A549 (cell line): ENCODE results near the gene TMEM238.

Source experiments
- CBX2 ChIP-seq: fragments of 200-600 bp; sonication (generic); IDR thresholded peaks from 2 replicates; pipeline ENCODE4 v1.6.1; 2016; ENCODE audit warnings: low read depth, mild to moderate bottlenecking, borderline replicate concordance
- CHD2 ChIP-seq: fragments of 150-350 bp; IDR thresholded peaks from 2 replicates; pipeline ENCODE4 v1.6.1; 2014; ENCODE audit warnings: low read length; ENCODE audit not compliant: partially characterized antibody
- HEYL ChIP-seq: fragments of 250-450 bp; sonication (Bioruptor Pico); IDR thresholded peaks from 2 replicates; pipeline ENCODE4 v1.8.0; 2021; ENCODE audit warnings: mild to moderate bottlenecking, moderate library complexity
- POLR2A ChIP-seq: IDR thresholded peaks from 2 replicates; pipeline ENCODE4 v1.6.1; 2012; ENCODE audit warnings: mild to moderate bottlenecking, low read length
- RAD21 ChIP-seq, 2 experiments: fragments of >200 bp in 1 of 2; sonication (Bioruptor Twin) in 1 of 2; formaldehyde crosslinking in 1 of 2; IDR thresholded peaks in 1 of 2; conservative IDR thresholded peaks in 1 of 2; 2 replicates in 1 of 2; 3 replicates in 1 of 2; pipeline ENCODE4 v1.6.1; 2012 to 2018; ENCODE audit warnings: inconsistent platforms in 1 of 2
- RARB ChIP-seq: fragments of 250-450 bp; sonication (Bioruptor Pico); IDR thresholded peaks from 2 replicates; pipeline ENCODE4 v1.8.0; 2021; ENCODE audit warnings: mild to moderate bottlenecking, moderate library complexity
- SMC3 ChIP-seq: fragments of >200 bp; sonication (Bioruptor Twin); formaldehyde crosslinking; IDR thresholded peaks from 3 replicates; pipeline ENCODE4 v1.6.1; 2018; ENCODE audit warnings: inconsistent platforms
- SREBF2 ChIP-seq: fragments of 450-650 bp; IDR thresholded peaks from 2 replicates; pipeline ENCODE4 v1.6.1; 2014; ENCODE audit warnings: mild to moderate bottlenecking, moderate library complexity
- TP53 ChIP-seq: fragments of 250-450 bp; sonication (Bioruptor Pico); IDR thresholded peaks from 2 replicates; pipeline ENCODE4 v1.5.0; 2021; ENCODE audit warnings: mild to moderate bottlenecking, moderate library complexity
- TF ChIP-seq, protein P1 (sequence below): fragments of >200 bp; sonication (Bioruptor Twin); formaldehyde crosslinking; IDR thresholded peaks from 3 replicates; pipeline ENCODE4 v1.5.1; 2016
- TF ChIP-seq, protein P2 (sequence below): IDR thresholded peaks from 2 replicates; pipeline ENCODE4 v1.6.1; 2012
- TF ChIP-seq, protein P3 (sequence below): fragments of 200-600 bp; sonication (generic); IDR thresholded peaks from 2 replicates; pipeline ENCODE4 v1.6.1; 2016; ENCODE audit warnings: antibody characterized with exemption, mild to moderate bottlenecking, moderate library complexity
- TF ChIP-seq, protein P4 (sequence below): IDR thresholded peaks from 2 replicates; pipeline ENCODE4 v1.6.1; 2012
- TF ChIP-seq, protein P5 (sequence below): fragments of 450-650 bp; IDR thresholded peaks from 2 replicates; pipeline ENCODE4 v1.6.1; 2014; ENCODE audit warnings: antibody characterized with exemption

DNA sequence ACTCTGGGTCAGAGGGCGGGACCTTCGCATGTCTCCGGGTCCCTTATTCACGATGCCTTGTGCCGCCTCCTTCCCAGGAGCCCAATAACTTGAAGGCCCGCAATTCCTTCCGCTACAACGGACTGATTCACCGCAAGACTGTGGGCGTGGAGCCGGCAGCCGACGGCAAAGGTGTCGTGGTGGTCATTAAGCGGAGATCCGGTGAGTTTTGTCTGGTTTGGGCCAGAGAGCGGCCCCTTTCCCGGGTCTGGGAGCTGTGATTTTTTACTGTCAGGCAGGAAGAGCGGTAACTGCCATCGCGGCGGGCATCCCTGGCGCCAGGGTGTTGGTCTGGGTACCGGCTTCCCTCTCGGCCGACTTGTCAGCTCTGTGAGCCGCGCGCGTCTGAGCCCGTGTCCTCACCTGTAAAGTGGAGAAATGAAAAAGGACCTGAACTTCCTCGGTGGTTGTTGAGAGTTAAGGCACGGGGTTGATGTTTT, 2.4 kb upstream of the TMEM238 start:
- TF ChIP-seq, protein P1, sequence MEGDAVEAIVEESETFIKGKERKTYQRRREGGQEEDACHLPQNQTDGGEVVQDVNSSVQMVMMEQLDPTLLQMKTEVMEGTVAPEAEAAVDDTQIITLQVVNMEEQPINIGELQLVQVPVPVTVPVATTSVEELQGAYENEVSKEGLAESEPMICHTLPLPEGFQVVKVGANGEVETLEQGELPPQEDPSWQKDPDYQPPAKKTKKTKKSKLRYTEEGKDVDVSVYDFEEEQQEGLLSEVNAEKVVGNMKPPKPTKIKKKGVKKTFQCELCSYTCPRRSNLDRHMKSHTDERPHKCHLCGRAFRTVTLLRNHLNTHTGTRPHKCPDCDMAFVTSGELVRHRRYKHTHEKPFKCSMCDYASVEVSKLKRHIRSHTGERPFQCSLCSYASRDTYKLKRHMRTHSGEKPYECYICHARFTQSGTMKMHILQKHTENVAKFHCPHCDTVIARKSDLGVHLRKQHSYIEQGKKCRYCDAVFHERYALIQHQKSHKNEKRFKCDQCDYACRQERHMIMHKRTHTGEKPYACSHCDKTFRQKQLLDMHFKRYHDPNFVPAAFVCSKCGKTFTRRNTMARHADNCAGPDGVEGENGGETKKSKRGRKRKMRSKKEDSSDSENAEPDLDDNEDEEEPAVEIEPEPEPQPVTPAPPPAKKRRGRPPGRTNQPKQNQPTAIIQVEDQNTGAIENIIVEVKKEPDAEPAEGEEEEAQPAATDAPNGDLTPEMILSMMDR, result no peak
- no peak for TF ChIP-seq SREBF2
- no peak for TF ChIP-seq POLR2A
- TF ChIP-seq, protein P2, sequence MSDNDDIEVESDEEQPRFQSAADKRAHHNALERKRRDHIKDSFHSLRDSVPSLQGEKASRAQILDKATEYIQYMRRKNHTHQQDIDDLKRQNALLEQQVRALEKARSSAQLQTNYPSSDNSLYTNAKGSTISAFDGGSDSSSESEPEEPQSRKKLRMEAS, result no peak
- no peak for TF ChIP-seq CBX2
- TF ChIP-seq TP53 (CRISPR knock-in tag), result no peak
- TF ChIP-seq RAD21 (conservative IDR thresholded peaks at IDR 0.05 in 1 of 2, IDR thresholded peaks at IDR 0.05 in 1 of 2), result no peak
- no peak for TF ChIP-seq SMC3
- TF ChIP-seq, protein P3, sequence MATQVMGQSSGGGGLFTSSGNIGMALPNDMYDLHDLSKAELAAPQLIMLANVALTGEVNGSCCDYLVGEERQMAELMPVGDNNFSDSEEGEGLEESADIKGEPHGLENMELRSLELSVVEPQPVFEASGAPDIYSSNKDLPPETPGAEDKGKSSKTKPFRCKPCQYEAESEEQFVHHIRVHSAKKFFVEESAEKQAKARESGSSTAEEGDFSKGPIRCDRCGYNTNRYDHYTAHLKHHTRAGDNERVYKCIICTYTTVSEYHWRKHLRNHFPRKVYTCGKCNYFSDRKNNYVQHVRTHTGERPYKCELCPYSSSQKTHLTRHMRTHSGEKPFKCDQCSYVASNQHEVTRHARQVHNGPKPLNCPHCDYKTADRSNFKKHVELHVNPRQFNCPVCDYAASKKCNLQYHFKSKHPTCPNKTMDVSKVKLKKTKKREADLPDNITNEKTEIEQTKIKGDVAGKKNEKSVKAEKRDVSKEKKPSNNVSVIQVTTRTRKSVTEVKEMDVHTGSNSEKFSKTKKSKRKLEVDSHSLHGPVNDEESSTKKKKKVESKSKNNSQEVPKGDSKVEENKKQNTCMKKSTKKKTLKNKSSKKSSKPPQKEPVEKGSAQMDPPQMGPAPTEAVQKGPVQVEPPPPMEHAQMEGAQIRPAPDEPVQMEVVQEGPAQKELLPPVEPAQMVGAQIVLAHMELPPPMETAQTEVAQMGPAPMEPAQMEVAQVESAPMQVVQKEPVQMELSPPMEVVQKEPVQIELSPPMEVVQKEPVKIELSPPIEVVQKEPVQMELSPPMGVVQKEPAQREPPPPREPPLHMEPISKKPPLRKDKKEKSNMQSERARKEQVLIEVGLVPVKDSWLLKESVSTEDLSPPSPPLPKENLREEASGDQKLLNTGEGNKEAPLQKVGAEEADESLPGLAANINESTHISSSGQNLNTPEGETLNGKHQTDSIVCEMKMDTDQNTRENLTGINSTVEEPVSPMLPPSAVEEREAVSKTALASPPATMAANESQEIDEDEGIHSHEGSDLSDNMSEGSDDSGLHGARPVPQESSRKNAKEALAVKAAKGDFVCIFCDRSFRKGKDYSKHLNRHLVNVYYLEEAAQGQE, result no peak
- TF ChIP-seq, protein P4, sequence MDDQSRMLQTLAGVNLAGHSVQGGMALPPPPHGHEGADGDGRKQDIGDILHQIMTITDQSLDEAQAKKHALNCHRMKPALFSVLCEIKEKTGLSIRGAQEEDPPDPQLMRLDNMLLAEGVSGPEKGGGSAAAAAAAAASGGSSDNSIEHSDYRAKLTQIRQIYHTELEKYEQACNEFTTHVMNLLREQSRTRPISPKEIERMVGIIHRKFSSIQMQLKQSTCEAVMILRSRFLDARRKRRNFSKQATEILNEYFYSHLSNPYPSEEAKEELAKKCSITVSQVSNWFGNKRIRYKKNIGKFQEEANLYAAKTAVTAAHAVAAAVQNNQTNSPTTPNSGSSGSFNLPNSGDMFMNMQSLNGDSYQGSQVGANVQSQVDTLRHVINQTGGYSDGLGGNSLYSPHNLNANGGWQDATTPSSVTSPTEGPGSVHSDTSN, result no peak
- TF ChIP-seq CHD2, result no peak
- no peak for TF ChIP-seq HEYL (CRISPR knock-in tag)
- TF ChIP-seq, protein P5, sequence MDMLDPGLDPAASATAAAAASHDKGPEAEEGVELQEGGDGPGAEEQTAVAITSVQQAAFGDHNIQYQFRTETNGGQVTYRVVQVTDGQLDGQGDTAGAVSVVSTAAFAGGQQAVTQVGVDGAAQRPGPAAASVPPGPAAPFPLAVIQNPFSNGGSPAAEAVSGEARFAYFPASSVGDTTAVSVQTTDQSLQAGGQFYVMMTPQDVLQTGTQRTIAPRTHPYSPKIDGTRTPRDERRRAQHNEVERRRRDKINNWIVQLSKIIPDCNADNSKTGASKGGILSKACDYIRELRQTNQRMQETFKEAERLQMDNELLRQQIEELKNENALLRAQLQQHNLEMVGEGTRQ, result no peak
- TF ChIP-seq RARB (CRISPR knock-in tag), result no peak
